GM21381 (cell line): ENCODE results near the gene HDGFL2.
A peak's percentile ranks its signal among the peaks of the same experiment; 100 is the strongest.

ENCODE experiments used
- ATAC-seq: cut with Tn5 transposase; IDR thresholded peaks from one replicate; pipeline ENCODE4 v1.9.1; 2021; ENCODE audit warnings: mild to moderate bottlenecking, moderate library complexity; ENCODE audit not compliant: unreplicated experiment

HDGFL2 gene

DNA sequence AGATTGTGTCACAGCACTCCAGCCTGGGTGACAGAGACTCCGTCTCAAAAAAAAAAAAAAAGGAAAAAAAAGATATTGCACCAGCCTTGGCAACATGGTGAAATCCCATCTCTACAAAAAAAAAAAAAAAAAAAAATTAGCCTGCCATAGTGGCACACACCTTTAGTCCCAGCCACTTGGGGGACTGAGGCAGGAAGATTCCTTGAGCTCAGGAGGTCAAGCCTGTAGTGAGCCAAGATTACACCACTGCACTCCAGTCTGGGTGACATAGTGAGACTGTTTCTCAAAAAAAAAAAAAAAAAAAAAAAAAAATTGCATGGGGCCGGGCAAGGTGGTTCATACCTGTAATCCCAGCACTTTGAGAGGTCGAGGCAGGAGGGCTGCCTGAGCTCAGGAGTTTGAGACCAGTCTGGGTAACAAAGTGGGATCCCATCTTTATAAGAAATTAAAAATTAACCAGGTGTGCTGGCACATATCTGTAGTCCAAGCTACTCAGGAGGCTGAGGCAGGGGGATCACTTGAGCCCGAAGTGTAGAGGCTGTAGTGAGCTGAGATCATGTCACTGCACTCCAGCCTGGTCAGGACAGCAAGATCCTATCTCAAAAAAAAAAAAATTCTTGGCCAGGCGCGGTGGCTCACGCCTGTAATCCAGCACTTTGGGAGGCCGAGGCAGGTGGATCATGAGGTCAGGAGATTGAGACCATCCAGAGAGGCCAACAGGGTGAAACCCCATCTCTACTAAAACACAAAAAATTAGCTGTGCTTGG lies 7.1 kb upstream of the HDGFL2 start:
- ATAC-seq: no peak

DNA sequence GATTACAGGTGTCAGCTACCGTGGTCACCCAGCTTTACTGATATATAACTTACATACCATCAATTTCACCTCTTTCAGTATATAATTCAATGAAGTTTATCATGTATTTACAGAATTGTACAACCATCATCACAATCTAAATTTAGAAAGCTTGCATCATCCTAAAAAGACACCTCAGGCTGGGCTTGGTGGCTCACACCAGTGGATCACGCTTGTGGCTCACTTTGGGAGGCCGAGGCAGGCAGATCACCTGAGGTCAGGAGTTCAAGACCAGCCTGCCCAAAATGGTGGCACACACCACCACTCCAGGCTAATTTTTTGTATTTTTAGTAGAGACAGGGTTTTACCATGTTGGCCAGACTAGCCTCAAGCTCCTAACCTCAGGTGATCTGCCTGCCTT lies 4.3 kb upstream of the HDGFL2 start:
- ATAC-seq: no peak

DNA sequence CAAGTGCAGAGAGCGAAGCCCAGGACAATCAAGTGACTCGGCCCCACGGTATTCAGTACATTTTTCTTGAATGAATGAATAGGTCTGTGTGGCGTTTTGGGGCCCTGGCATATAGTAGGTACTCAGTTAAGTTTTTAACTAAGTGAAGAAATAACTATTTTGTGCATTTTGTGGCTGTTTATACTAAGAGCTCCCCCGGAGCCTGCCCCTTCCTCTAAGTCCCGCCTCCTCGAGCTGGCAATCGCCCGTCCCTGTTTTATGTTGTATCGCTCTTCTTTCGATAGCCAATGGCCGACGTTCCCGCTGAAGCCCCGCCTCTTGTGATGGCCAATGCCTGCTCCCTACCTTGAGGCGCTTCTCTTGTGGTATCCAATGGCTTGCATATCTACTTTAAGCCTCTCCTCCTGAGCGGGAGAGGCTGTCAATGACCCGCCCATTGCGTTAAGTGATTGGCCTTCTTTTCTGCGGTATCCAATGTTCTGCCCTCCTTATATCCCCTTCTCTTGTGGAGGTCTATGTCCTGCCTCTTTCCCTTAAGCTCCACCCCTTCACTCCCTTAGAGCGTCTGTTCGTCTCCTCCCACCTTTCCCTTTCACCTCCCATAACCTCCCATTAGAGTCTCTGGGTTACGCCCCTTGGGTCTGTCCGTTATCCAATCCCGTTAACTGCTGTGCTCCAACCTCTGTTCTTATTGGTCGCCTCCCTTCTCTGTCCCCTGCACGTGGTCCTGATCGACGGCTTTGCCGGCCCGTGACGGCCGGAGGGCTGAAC lies 509 bp upstream of the HDGFL2 start:
- peak; percentile 78 for ATAC-seq

DNA sequence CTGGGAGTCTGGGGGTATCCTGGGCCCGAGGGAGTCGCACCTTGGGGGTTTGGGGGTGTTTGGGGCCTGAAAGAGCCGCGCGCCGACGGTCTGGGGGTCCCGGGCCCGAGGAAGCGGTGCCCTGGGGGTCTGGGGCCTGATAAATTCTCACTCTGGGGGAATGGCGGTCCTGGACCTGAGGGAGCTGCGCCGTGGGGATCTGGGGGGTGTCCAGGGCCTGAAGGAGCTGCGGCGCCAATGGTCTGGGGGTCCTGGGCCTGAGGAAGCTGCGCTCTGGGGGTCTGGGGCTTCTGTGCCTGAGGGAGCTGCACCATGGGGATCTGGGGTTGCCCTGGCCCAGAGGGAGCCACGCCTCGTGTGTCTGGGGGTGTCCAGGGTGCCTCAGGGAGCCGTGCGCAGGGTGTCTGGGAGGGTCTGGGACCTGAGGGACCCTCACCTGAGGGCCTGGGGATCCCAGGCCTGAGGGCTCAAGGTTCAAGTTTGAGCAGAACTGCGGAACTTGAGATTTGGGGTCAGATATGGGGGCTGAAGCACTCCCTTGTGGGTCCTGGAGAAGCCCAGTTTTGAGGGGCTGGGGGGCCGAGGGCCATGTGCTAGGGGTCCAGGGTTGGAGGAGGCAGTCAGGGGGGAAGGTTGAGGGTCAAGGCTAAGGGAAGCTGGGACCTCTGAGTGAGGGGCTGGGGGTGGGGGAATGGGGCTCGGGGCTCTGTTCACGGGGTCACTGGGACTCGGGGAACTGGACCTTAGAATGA lies 1.1 kb downstream of the HDGFL2 start:
- ATAC-seq: no peak

DNA sequence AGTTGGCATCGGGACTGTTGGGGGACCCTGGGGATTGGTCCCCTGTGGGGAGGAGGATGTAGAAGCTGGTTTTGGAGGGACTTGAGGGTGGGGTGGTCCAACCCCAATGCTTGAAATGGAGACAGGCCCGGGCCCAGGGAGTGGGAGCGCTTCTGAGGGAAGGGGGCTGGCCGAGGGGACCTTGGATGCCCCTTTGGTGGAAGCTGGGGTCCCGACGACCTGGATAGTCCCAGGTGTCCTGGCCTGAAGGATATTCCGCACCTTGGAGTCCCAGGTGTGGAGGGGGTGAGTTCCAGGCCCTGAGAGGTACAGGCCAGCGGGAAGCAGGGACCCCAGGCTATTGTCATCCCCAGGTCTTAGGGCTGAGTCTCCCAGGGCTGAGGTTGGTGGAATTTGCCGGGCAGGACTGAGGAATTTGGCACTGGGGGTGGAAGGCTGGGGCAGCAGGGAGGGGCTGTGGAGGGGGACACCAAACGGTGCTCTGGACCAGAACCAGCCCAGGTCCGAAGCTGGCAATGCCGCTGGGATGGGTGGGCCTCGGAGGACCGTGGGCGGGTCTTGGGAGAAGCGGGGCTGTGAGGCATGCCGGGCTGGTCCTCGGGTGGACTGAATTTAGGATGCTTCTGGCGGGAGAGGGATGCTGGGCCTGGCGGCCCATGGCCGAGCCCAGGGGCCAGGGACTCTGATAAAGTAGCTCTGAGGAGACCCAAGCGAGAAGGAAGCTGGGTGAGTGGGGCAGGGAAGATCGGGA lies 1.8 kb downstream of the HDGFL2 start:
- no peak for ATAC-seq

DNA sequence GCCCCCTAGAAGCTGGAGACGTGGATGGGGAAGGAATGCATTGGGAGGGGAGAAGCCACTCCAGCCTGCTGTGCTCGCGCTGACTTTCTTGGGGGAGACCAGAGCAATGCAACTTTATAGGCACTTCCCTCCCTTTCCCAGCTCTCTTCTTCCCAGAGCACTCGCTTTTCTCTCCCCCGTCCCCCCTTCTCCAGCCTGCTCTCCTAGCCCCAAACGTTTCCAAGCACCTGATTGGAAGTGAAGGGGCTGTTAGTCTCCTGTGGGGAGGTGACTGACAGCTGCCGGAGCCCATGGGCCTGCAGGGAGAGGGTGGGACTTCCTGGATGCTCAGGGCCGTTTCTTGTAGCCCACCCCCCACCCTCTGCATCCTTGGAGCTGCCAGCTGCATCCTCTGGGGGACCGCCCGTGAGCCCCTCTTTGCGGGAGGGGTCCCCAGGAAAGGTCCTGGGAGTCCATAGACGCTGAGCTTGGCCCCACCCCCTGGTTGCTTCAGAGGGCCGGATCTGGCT lies 2.5 kb downstream of the HDGFL2 start:
- no peak for ATAC-seq

DNA sequence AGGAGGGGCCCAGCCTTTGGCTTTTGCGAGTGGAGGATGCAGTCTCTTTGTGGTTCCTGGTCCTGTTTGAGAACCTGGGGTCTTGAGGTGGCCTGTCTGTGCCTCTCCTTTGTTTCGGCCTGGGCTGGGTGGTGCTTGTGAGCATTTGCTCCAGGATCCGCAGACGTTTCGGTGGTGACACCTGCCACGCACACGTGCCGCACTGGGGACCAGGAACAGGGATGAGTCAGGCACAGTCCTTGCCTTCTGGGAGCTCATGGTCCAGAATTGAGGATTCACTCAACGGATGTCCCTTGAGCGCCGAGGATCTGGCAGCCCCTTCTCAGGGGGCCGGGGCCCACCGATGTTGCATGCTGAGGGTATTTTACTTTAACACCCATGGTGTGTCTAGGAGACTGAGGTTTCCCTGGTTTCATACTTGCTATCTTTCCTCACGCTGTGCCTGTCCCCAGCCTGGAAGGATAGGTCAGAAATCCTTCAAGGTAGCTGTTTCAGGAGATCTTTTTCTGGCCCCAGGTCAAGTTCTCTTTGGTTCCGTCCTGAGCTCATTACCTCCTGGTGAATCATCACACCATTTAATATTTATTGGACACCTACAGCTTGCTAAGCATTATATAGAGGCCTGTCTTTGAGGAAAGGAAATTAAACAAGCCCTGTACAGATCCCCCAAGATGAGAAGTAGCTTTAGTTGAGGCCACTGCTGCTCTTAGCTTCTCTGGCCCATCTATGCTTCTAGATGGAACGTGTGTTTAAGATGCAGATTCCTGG lies 5.1 kb downstream of the HDGFL2 start:
- ATAC-seq: no peak

DNA sequence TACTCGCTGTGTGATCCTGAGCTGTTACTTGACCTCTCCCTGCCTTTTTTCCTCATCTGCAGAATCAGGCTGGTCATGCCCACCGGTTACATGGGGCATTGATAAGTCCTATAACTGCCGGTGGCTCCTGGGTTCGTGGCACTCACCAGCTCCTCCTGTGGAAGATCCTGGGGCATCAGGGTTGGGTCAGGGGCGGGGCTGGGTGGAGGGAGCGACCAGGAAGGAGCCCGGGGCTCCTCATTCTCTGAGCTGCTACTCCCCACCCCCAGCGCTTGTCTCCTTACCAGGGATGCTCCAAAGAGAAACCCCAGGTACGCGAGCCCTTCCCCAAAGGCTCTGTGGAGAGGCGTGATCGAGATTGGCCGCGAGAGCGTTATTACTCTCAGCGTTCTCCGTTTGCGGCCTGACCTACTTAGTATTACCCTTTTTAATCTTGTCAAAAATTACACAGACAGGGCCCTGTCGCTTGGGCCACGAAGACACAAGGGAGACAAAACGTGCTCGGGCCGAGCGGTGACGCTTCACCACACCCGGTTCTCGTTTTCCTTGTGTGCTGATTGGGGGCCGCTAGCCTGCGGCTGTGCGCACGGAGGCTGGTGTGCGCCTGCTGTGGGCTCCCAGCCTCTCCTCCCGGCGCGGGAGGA lies 10.7 kb downstream of the HDGFL2 start:
- ATAC-seq: no peak

DNA sequence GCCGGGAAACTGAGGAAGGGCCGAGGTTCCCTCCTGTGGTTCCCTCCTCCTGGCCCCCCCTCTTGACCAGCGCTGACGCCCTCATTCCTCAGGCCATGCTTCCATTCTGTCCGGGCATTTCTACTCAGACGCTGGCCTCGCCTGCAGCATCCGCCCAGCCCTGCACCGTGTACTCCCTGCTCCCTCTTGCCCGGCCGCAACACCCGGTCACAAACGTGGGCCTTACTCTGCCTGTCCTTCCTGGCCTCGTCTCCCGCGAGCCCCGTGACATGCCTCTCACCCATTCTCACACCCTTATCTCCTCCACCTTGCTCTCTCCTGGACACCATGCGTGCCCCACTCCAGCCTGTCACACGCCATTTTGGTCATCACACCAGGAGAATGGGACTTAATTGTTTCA lies 11.3 kb downstream of the HDGFL2 start:
- ATAC-seq: no peak

DNA sequence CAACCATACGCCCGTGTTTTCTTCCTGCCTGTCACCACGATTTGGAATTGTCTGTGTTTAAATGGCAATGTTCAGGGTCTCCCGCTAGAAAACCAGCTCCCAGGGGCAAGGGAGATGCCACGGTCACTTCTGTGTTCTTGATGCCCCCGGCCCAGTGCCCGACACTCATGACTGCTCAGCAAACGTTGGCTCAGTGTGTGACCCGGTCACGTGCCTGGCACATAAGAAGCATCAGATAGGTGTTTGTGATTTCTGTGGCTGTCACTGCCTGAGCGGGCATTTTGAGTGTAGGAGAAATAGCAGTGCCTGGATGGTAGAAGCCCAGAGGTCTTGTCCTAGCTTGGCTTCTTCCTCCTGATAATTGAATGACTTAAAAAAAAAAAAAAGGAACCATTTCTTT lies 15.5 kb downstream of the HDGFL2 start:
- ATAC-seq: no peak

DNA sequence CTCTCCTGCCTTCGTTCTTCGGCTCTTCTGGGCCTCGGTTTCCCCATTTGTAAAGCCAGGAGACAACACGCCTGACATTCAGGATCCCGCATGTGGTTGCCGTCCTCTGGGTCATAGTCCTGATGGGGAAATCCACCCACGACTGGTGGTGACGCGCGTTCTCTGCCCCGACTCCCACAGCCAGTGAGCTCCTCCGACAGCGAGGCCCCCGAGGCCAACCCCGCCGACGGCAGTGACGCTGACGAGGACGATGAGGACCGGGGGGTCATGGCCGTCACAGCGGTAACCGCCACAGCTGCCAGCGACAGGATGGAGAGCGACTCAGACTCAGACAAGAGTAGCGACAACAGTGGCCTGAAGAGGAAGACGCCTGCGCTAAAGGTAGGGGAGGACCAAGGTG lies 16.4 kb downstream of the HDGFL2 start:
- no peak for ATAC-seq

DNA sequence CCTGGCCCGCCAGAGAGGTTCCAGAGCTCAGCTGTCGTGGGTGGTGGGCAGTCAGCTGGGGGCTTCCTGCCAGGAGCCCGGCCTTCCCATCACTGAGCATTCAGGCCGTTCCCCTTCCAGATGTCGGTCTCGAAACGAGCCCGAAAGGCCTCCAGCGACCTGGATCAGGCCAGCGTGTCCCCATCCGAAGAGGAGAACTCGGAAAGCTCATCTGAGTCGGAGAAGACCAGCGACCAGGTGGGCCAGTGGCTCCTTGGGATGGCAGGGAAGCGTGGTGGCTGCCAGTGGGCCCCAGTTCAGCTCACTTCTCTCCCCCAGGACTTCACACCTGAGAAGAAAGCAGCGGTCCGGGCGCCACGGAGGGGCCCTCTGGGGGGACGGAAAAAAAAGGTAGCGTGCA lies 19.3 kb downstream of the HDGFL2 start:
- ATAC-seq: no peak

DNA sequence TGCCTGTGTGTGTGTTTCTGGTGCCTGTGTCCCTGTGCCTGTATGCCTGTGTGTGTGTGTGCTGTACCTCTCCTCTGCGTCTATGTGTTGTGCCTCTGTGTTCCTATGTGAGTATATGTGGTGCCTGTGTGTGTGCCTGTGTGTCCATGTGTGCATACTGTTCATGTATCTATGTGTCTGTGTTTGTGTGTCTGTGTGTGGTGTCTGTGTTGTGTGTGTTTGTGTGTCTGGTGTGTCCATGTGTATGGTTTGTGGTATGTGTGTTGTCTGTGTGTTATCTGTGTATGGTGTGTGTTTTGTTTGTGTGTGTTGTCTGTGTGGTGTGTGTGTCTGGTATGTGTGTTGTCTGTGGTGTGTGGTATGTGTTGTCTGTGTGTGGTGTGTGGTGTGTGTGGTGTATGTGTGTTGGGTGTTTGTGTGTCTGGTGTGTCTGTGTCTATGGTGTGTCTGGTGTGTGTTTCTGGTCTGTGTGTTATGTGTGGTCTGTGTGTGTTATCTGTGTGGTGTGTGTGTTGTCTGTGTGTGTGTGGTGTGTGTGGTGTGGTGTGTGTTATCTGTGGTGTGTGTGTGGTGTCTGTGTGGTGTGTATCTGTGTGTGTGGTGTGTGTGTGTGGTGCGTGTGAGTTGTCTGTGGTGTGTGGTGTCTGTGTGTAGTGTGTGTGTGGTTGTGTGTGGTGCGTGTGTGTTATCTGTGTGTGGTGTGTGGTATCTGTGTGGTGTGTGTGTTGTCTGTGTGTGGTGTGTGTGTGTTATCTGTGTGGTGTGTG lies 20.4 kb downstream of the HDGFL2 start:
- ATAC-seq: no peak

DNA sequence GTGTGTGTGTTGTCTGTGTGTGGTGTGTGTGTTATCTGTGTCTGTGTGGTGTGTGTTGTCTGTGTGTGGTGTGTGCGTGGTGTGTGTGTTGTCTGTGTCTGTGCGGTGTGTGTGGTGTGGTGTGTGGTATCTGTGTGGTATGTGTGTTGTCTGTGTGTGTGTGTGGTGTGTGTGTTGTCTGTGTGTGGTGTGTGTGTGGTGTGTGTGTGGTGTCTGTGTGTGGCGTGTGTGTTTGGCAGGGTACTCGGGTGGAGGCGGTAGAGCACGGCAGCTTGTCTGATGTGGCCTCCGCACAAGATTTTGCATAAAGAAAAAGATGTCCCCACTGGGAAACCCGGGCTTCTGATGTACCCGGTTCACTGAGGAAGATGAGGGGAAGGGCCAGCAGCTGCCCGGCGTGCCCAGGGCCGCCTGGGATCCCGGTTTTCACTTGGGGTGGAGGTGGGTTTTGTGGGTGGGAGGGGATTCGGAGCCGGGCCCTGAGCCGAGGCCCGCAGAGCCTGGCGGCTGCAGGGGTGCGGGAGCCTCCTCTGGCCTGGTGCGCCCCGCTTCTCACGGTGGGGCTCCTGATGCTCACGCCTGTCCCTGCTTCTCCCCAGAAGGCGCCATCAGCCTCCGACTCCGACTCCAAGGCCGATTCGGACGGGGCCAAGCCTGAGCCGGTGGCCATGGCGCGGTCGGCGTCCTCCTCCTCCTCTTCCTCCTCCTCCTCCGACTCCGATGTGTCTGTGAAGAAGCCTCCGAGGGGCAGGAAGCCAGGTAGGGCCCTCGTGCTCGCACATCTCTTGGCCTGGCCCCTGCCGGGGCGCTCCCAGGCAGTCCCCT lies 21.2 kb downstream of the HDGFL2 start:
- ATAC-seq: no peak

DNA sequence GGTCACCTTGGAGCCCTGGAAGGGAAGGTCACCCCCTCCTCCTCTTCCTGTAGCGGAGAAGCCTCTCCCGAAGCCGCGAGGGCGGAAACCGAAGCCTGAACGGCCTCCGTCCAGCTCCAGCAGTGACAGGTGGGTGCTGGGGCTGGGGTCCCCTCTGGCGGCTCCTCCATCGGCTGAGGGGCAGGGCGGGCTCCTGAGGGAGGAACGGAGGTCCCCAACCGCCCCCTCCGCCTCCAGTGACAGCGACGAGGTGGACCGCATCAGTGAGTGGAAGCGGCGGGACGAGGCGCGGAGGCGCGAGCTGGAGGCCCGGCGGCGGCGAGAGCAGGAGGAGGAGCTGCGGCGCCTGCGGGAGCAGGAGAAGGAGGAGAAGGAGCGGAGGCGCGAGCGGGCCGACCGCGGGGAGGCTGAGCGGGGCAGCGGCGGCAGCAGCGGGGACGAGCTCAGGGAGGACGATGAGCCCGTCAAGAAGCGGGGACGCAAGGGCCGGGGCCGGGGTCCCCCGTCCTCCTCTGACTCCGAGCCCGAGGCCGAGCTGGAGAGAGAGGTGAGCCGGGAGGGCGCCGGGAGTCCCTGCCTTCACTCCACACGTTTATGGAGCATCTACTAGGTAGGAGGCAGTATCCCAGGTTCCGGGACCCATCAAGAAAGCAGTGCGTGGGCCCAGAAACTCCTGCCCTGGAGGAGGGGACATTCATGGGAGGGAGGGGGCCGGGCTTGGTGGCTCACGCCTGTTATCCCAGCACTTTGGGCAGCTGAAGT lies 22.0 kb downstream of the HDGFL2 start:
- ATAC-seq: no peak

DNA sequence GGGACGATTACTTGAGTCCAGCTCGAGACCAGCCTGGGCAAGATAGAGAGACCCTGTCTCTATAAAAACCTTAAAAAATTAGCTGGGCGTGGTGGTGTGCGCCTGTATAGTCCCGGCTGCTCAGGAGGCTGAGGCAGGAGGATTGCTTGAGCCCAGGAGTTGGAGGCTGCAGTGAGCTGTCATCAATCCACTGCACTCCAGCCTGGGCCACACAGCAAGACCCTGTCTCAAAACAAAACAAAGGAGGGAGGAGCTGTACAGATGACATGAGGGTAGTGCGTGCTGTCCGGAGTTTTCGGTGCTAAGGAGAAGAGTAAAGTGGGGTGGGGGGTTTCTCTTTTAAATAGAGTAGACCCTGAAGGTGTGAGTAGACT lies 22.6 kb downstream of the HDGFL2 start:
- ATAC-seq: no peak

DNA sequence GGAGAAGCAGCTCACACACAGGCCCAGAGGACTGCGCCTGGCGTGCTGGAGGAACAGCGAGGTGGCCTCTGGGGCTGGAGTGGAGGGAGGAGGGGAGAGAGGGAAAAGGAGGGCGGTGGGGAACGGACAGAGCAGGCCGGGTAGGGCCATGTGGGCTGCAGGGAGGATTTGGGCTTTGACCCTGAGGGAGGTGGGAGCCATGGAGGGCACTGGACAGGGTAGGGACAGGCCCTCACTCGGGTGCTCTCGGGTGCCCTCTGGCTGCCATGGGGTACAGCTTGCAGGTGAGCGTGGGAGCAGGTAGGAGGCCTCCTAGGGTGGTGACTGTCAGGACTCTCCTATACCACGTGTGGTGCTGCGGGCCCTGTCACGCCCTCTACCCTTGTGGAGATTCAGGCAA lies 23.4 kb downstream of the HDGFL2 start:
- no peak for ATAC-seq
